Dermis blood vessel endothelial cell (primary cell): ENCODE results near the gene DNAJB5. TPM values are rescaled to one million over a fixed set of nuclear protein-coding genes. Genes with fewer than 3 reads are reported as not detected.
"Not testable (repeated sequence)": the region's sequence is repeated elsewhere in the genome, so short reads cannot be mapped to it uniquely, and the experiment has no call there.

ENCODE experiments used
- DNase-seq: peaks from one replicate; pipeline ENCODE4 v3.0.0; 2010
- total RNA-seq: library from RNA; depleted of rRNA; stranded (reverse); fragments of >200 nt; gene quantifications from 2 replicates; pipeline ENCODE4 v1.2.3, GENCODE V29; 2014

Gene DNAJB5
- total RNA-seq, 1 donor from 2014 or later: 3.6 TPM

- DNase-seq: no peak
Measured at GRCh38 chr9:35000535-35001284, 11.2 kb downstream of the DNAJB5 start.

- no peak for DNase-seq
Measured at GRCh38 chr9:35001285-35001677, 11.7 kb downstream of the DNAJB5 start.

- peak; percentile 78 for DNase-seq
Measured at GRCh38 chr9:35001803-35002502, 12.4 kb downstream of the DNAJB5 start.

- DNase-seq: no peak
Measured at GRCh38 chr9:35002623-35003022, 13.1 kb downstream of the DNAJB5 start.

GRCh38 chr9:35004299-35004698 is 14.8 kb downstream of the DNAJB5 start:
- DNase-seq: not testable (repeated sequence)

- DNase-seq: no peak
Measured at GRCh38 chr9:35010351-35010958, 20.9 kb downstream of the DNAJB5 start.

- DNase-seq: no peak
Measured at GRCh38 chr9:35014517-35014916, 25.0 kb downstream of the DNAJB5 start.

GRCh38 chr9:35023443-35023842 is 33.9 kb downstream of the DNAJB5 start:
- not testable (repeated sequence) for DNase-seq

GRCh38 chr9:35026671-35027070 is 37.1 kb downstream of the DNAJB5 start:
- peak; percentile 5 for DNase-seq

- DNase-seq: no peak
Measured at GRCh38 chr9:35027374-35027773, 37.8 kb downstream of the DNAJB5 start.

GRCh38 chr9:35027860-35028259 is 38.3 kb downstream of the DNAJB5 start:
- DNase-seq: no peak

- no peak for DNase-seq
Measured at GRCh38 chr9:35028341-35028740, 38.8 kb downstream of the DNAJB5 start.

- no peak for DNase-seq
Measured at GRCh38 chr9:35029241-35029640, 39.7 kb downstream of the DNAJB5 start.

- no peak for DNase-seq
Measured at GRCh38 chr9:35029852-35030251, 40.3 kb downstream of the DNAJB5 start.

- no peak for DNase-seq
Measured at GRCh38 chr9:35033101-35033500, 43.6 kb downstream of the DNAJB5 start.

GRCh38 chr9:35035851-35036701 is 46.5 kb downstream of the DNAJB5 start:
- DNase-seq: peak; percentile 57

- no peak for DNase-seq
Measured at GRCh38 chr9:35042081-35042604, 52.6 kb downstream of the DNAJB5 start.

- DNase-seq: no peak
Measured at GRCh38 chr9:35042891-35043545, 53.5 kb downstream of the DNAJB5 start.

- no peak for DNase-seq
Measured at GRCh38 chr9:35044071-35044470, 54.5 kb downstream of the DNAJB5 start.
